ENCODE data around the gene HAUS5. TPM values are rescaled to one million over a fixed set of nuclear protein-coding genes. Genes with fewer than 3 reads are reported as not detected.

Gene HAUS5
- total RNA-seq, 1 donor from 2014 or later = 36.1 TPM

DNA sequence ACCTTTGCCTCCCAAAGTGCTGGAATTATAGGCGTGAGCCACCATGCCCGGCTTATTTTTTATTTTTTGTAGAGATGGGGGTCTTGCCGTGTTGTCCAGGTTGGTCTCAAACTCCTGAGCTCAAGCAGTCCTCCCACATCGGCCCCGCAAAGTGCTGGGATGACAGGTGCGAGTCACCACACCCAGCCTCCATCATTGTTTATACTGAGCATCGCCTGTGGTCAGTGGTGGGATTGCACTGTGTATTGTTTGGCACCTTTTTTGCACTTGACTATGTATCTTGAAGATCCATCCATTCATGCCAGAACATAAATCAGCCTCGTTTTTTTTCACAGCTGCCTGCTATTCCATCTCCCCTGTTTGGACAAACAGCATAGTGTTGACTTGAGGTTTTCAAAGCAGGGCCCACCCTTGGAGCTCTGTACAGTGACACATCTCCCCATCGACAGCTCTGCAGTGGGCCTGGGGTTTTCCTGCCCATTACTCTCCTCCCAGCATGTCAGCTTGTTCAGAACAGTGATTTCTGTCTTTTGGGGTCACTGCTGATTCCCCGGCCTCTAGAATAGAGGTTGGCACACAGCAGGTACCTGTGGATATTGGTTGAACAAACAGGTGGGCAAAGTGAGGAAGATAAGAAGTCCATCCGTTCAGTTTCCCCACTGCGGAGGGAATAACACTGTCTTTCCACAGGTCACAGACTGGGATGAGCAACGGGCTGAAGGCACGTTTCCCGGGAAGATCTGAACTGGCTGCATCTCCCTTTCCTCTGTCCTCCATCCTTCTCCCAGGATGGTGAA, 45.6 kb downstream of the HAUS5 start:
- H3K27ac Mint-ChIP-seq = no peak overlapping the region

DNA sequence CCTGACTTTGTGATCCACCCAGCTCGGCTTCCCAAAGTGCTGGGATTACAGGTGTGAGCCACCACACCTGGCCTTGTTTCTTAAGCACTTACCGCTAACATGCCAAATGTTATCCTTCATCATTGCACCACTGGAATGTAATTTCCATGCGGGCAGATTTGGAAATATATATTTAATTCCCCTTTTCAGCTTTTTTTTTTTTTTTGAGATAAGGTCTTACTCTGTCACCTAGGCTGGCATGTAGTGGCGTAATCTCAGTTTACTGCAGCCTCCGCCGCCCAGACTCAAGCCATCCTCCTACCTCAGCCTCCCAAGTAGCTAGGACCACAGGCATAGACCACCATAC, 49.4 kb downstream of the HAUS5 start:
- Mint-ChIP-seq H3K36me3 (ENCODE audit: low read depth) (peaks cover 22% of the 10 kb centered on the region), H3K27ac (no peak overlapping the region), H3K27me3 (no peaks in the 10 kb centered on the region), H3K4me1 (no peaks in the 10 kb centered on the region), H3K9me3 (no peaks in the 10 kb centered on the region), H3K4me3 (no peak overlapping the region)
- DNase-seq (no peak), ATAC-seq (ENCODE audit: low read depth) (no peak)
- intact Hi-C loops (cut with micrococcal nuclease) = no loop called here
- ChIA-PET POLR2A (no interaction called here), CTCF (interaction anchor here (0.6 kb wide), 1 partner anchor 697 kb away, joined by 3 read pairs; no protein-coding TSS in a partner anchor)
- TF ChIP-seq CTCF (IDR thresholded peaks at IDR 0.05) = no peak

More for the DNA sequence above, 45.6 kb downstream of the HAUS5 start:
- Mint-ChIP-seq H3K4me1 (no peaks in the 10 kb centered on the region), H3K27me3 (no peaks in the 10 kb centered on the region), H3K36me3 (ENCODE audit: low read depth) (peaks cover 53% of the 10 kb centered on the region), H3K4me3 (no peak overlapping the region), H3K9me3 (no peaks in the 10 kb centered on the region)
- ATAC-seq (ENCODE audit: low read depth) (no peak), DNase-seq (no peak)
- no peak for TF ChIP-seq CTCF (IDR thresholded peaks at IDR 0.05)
- intact Hi-C loops (cut with micrococcal nuclease) = no loop called here
- POLR2A ChIA-PET = interaction anchor here (0.5 to 0.7 kb wide), 2 partner anchors 34 to 187 kb away, joined by 3 to 5 read pairs; no protein-coding TSS in a partner anchor
- CTCF ChIA-PET = no interaction called here

- Mint-ChIP-seq H3K4me3 (no peak overlapping the region), H3K27ac (no peak overlapping the region), H3K36me3 (ENCODE audit: low read depth) (peaks cover 7% of the 10 kb centered on the region), H3K9me3 (no peaks in the 10 kb centered on the region), H3K27me3 (peaks cover under 1% of the 10 kb centered on the region), H3K4me1 (no peaks in the 10 kb centered on the region)
- intact Hi-C loops (cut with micrococcal nuclease) = no loop called here
- POLR2A ChIA-PET = no interaction called here
- CTCF ChIA-PET = no interaction called here
- no peak for TF ChIP-seq CTCF (IDR thresholded peaks at IDR 0.05)
- DNase-seq = no peak
- no peak for ATAC-seq (ENCODE audit: low read depth)
These were observed 51.4 kb downstream of the HAUS5 start for GRCh38 chr19:35663981-35664380.

GRCh38 chr19:35665157-35665556, 52.6 kb downstream of the HAUS5 start:
- DNase-seq = no peak
- no peak for TF ChIP-seq CTCF (IDR thresholded peaks at IDR 0.05)
- POLR2A ChIA-PET = no interaction called here
- no peaks in the 10 kb centered on the region for H3K9me3 Mint-ChIP-seq
- no peak overlapping the region for H3K4me3 Mint-ChIP-seq
- intact Hi-C loops (cut with micrococcal nuclease) = no loop called here
- CTCF ChIA-PET = no interaction called here
- peaks cover 9% of the 10 kb centered on the region for H3K27me3 Mint-ChIP-seq
- no peak for ATAC-seq (ENCODE audit: low read depth)
- no peaks in the 10 kb centered on the region for H3K4me1 Mint-ChIP-seq
- no peak overlapping the region for H3K27ac Mint-ChIP-seq
- H3K36me3 Mint-ChIP-seq (ENCODE audit: low read depth) = no peaks in the 10 kb centered on the region

GRCh38 chr19:35665604-35666003, 53.1 kb downstream of the HAUS5 start:
- Mint-ChIP-seq H3K27ac (no peak overlapping the region), H3K36me3 (ENCODE audit: low read depth) (no peaks in the 10 kb centered on the region), H3K4me3 (no peak overlapping the region), H3K9me3 (no peaks in the 10 kb centered on the region), H3K27me3 (peaks cover 10% of the 10 kb centered on the region), H3K4me1 (no peaks in the 10 kb centered on the region)
- CTCF ChIA-PET = no interaction called here
- intact Hi-C loops (cut with micrococcal nuclease) = no loop called here
- no peak for DNase-seq
- TF ChIP-seq CTCF (IDR thresholded peaks at IDR 0.05) = no peak
- POLR2A ChIA-PET = no interaction called here
- no peak for ATAC-seq (ENCODE audit: low read depth)

Measured in activated B cell treated with CpG ODN at 0.5 μM for 24 hours (primary cell).